ENCODE data around the gene LINC01488.
A peak's percentile ranks its signal among the peaks of the same experiment; 100 is the strongest.

LINC01488 gene

DNA sequence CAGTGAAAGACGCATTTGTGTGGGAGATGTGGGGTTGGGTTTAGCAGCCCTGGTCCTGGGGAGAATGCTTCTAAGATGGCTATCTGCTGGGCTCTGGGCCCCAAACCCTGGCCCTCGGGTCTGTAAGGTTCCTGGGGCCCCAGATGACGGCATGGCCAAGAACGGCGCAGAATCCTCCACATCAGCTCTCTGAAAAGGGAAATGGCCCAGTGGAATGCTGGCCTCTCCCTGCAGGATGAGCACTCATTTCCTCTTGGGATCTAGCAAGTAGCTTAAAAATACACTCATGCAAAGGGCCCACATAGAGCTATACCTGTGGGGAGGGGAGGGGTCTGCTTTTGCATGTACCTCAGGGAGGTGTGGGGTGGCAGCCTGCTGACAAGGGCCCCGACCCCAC is 37.5 kb upstream of the LINC01488 start:
- TF ChIP-seq, protein P1, sequence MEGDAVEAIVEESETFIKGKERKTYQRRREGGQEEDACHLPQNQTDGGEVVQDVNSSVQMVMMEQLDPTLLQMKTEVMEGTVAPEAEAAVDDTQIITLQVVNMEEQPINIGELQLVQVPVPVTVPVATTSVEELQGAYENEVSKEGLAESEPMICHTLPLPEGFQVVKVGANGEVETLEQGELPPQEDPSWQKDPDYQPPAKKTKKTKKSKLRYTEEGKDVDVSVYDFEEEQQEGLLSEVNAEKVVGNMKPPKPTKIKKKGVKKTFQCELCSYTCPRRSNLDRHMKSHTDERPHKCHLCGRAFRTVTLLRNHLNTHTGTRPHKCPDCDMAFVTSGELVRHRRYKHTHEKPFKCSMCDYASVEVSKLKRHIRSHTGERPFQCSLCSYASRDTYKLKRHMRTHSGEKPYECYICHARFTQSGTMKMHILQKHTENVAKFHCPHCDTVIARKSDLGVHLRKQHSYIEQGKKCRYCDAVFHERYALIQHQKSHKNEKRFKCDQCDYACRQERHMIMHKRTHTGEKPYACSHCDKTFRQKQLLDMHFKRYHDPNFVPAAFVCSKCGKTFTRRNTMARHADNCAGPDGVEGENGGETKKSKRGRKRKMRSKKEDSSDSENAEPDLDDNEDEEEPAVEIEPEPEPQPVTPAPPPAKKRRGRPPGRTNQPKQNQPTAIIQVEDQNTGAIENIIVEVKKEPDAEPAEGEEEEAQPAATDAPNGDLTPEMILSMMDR (IDR thresholded peaks at IDR 0.05; ENCODE audit: unreplicated experiment in 3 of 3): no peak
- H3K36me3 Mint-ChIP-seq (ENCODE audit: low read depth): no peaks in the 10 kb centered on the region
- peaks cover 20% of the 10 kb centered on the region for H3K27me3 Mint-ChIP-seq (ENCODE audit: low read depth)
- H3K4me1 Mint-ChIP-seq: peaks cover 48% of the 10 kb centered on the region
- H3K4me3 Mint-ChIP-seq: peak overlapping the region; percentile 74 to 84 (median 78)
- H3K27ac Mint-ChIP-seq: peak overlapping the region; percentile 99
- no peaks in the 10 kb centered on the region for H3K9me3 Mint-ChIP-seq

DNA sequence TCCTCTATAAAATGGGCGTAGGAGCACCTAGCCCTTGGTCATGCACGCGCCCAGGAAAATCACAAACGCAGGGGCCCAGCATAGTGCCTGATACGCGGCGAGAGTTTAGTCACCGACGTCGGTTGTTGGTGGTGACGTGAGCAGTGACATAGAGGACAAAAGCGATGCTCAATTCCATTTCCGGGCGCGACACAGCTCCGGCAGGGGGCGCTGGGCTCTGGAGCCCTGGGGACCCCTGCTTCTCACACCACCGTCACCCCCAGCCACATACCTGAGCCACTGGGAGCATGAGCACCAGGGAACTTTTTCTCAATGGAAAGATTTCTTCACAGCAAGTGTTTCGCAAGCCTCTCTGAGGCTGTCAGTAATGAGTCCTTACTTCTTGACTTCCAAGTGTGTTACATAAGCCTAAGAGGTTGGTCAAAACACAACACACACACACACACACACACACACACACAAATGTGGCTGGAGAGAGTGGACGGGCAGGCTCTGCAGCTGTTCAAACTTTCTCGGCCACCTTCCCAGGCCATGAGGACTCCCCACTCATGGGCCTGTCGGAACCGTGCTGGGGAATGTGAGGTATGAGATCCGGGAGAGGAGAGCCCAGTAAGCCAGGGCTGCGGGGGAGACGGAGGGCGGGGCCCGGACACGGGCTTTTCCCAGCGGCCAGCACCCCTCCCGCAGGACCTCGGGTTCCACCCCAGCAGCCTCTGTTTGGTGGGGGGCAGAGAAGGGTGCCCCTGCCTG is 36.9 kb upstream of the LINC01488 start:
- peak overlapping the region; percentile 74 to 84 (median 78) for H3K4me3 Mint-ChIP-seq
- peaks cover 48% of the 10 kb centered on the region for H3K4me1 Mint-ChIP-seq
- TF ChIP-seq, protein P1 (IDR thresholded peaks at IDR 0.05; ENCODE audit: unreplicated experiment in 3 of 3): peak in 2 of 3 experiments; percentile 10 to 30
- H3K27ac Mint-ChIP-seq: peak overlapping the region; percentile 99
- H3K27me3 Mint-ChIP-seq (ENCODE audit: low read depth): peaks cover 20% of the 10 kb centered on the region
- no peaks in the 10 kb centered on the region for H3K36me3 Mint-ChIP-seq (ENCODE audit: low read depth)
- no peaks in the 10 kb centered on the region for H3K9me3 Mint-ChIP-seq

DNA sequence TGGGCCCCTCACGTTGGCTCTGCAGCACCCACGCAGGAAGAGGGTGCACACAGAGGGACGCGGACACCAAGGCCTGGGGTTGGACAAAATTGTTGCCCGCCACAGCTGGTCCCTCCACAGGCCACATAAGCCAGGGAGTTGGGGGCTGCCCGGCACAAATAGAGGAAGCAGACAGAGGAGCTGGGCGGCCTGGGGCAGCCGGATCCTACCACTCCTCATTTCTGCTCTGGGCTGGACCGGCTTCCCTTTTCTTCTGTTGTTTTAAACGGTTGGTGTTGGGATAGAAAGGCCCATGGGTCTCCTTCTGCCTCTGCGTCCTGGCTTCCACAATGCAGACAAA is 36.4 kb upstream of the LINC01488 start:
- Mint-ChIP-seq H3K4me3 (peak overlapping the region in 1 of 3 experiments; percentile 31), H3K4me1 (peaks cover 48% of the 10 kb centered on the region), H3K27ac (peak overlapping the region; percentile 71 to 99 (median 79)), H3K36me3 (ENCODE audit: low read depth) (no peaks in the 10 kb centered on the region), H3K9me3 (no peaks in the 10 kb centered on the region), H3K27me3 (ENCODE audit: low read depth) (peaks cover 20% of the 10 kb centered on the region)
- TF ChIP-seq, protein P1 (IDR thresholded peaks at IDR 0.05; ENCODE audit: unreplicated experiment in 3 of 3): no peak

DNA sequence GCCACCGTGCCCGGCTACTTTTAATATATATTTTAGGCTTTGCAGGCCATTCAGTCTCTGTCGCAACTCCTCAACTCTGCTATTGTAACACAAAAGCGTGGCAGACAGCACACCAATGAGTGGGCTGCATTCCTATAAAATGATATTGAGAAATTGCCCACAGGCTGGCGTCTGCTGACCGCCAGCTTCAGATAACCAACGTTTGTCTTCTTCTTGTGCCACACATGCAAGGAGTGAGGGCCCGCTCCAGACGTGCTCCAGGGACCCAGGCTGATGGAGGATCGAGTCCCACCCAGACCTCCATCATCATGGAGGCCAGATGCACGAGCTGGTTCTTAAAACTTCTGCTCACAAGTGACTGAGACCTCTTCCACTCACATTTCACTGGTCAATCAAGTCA is 35.4 kb upstream of the LINC01488 start:
- peaks cover 2% of the 10 kb centered on the region for H3K9me3 Mint-ChIP-seq
- no peaks in the 10 kb centered on the region for H3K36me3 Mint-ChIP-seq (ENCODE audit: low read depth)
- H3K27ac Mint-ChIP-seq: peak overlapping the region in 1 of 3 experiments; percentile 54
- H3K4me1 Mint-ChIP-seq: peaks cover 48% of the 10 kb centered on the region
- TF ChIP-seq, protein P1 (IDR thresholded peaks at IDR 0.05; ENCODE audit: unreplicated experiment in 3 of 3): no peak
- peaks cover 20% of the 10 kb centered on the region for H3K27me3 Mint-ChIP-seq (ENCODE audit: low read depth)
- no peak overlapping the region for H3K4me3 Mint-ChIP-seq

DNA sequence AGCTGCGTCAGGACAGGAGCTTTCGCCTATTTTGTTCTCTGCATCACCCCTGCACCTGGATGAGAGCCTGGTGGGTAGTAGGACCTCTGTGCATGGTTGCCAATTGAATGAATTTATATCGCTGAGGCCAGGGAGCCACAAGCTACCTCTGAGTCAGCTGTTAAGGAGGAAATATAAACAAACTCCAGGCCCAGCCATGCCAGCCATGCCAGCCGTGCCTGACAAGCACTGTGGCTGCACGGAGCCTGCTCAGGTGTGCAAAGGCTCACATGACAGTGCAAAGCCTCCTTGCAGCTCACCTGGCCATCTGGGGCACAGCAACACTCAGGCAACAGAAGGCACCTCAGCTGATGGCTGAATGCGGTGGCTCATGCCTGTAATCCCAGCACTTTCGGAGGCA is 33.7 kb upstream of the LINC01488 start:
- no peak overlapping the region for H3K4me3 Mint-ChIP-seq
- H3K4me1 Mint-ChIP-seq: peaks cover 41% of the 10 kb centered on the region
- H3K36me3 Mint-ChIP-seq (ENCODE audit: low read depth): no peaks in the 10 kb centered on the region
- peak overlapping the region; percentile 50 to 73 (median 73) for H3K27ac Mint-ChIP-seq
- H3K27me3 Mint-ChIP-seq (ENCODE audit: low read depth): peaks cover 26% of the 10 kb centered on the region
- TF ChIP-seq, protein P1 (IDR thresholded peaks at IDR 0.05; ENCODE audit: unreplicated experiment in 3 of 3): no peak
- peaks cover 6% of the 10 kb centered on the region for H3K9me3 Mint-ChIP-seq

Data from nephron (organoid).